ENCODE data around the gene PIP5K1C. TPM values are rescaled to one million over a fixed set of nuclear protein-coding genes. Genes with fewer than 3 reads are reported as not detected.

PIP5K1C gene
- total RNA-seq, 1 experiment from 2014 or later: 35.5 TPM

GRCh38 chr19:3623716-3624115 lies 76.6 kb downstream of the PIP5K1C start:
- Histone ChIP-seq H3K36me3 (ENCODE audit: insufficient read depth, low read length, poor library complexity, severe bottlenecking) (peaks cover 2% of the 10 kb centered on the region), H3K9me3 (ENCODE audit: low read depth, low read length, poor library complexity, severe bottlenecking) (no peaks in the 10 kb centered on the region), H3K27ac (ENCODE audit: low read depth, low read length, poor library complexity, severe bottlenecking) (no peak overlapping the region), H3K4me3 (ENCODE audit: low read depth, low read length, poor library complexity, severe bottlenecking) (no peak overlapping the region), H3K27me3 (replicated peaks; ENCODE audit: insufficient read depth, low read depth, low read length, poor library complexity) (no peaks in the 10 kb centered on the region), H3K4me1 (ENCODE audit: insufficient read depth, low read length, poor library complexity, severe bottlenecking) (peaks cover 12% of the 10 kb centered on the region)
- intact Hi-C loops (cut with micrococcal nuclease; ENCODE audit: unreplicated experiment): no loop called here
- BruUV-seq (replicated peaks): no TSS peak
- TF ChIP-seq CTCF (conservative IDR thresholded peaks at IDR 0.05; ENCODE audit: low read depth, low read length) (no peak), EZH2 (IDR thresholded peaks at IDR 0.05; ENCODE audit: borderline replicate concordance, low read depth, low read length, poor library complexity, severe bottlenecking) (no peak)
- CTCF ChIA-PET: no interaction called here
- POLR2A ChIA-PET (ENCODE audit: low non-redundant PET): no interaction called here
- DNase-seq (ENCODE audit: low spot score): no peak

GRCh38 chr19:3622224-3622623 lies 78.0 kb downstream of the PIP5K1C start:
- Histone ChIP-seq H3K27ac (ENCODE audit: low read depth, low read length, poor library complexity, severe bottlenecking) (no peak overlapping the region), H3K27me3 (replicated peaks; ENCODE audit: insufficient read depth, low read depth, low read length, poor library complexity) (no peaks in the 10 kb centered on the region), H3K4me3 (ENCODE audit: low read depth, low read length, poor library complexity, severe bottlenecking) (no peak overlapping the region), H3K36me3 (ENCODE audit: insufficient read depth, low read length, poor library complexity, severe bottlenecking) (peaks cover 2% of the 10 kb centered on the region), H3K9me3 (ENCODE audit: low read depth, low read length, poor library complexity, severe bottlenecking) (no peaks in the 10 kb centered on the region), H3K4me1 (ENCODE audit: insufficient read depth, low read length, poor library complexity, severe bottlenecking) (peaks cover 10% of the 10 kb centered on the region)
- CTCF ChIA-PET: no interaction called here
- intact Hi-C loops (cut with micrococcal nuclease; ENCODE audit: unreplicated experiment): no loop called here
- POLR2A ChIA-PET (ENCODE audit: low non-redundant PET): no interaction called here
- no TSS peak for BruUV-seq (replicated peaks)
- DNase-seq (ENCODE audit: low spot score): no peak
- TF ChIP-seq CTCF (conservative IDR thresholded peaks at IDR 0.05; ENCODE audit: low read depth, low read length) (no peak), EZH2 (IDR thresholded peaks at IDR 0.05; ENCODE audit: borderline replicate concordance, low read depth, low read length, poor library complexity, severe bottlenecking) (no peak)

- Histone ChIP-seq H3K4me1 (ENCODE audit: insufficient read depth, low read length, poor library complexity, severe bottlenecking) (peaks cover 9% of the 10 kb centered on the region), H3K36me3 (ENCODE audit: insufficient read depth, low read length, poor library complexity, severe bottlenecking) (peaks cover 2% of the 10 kb centered on the region), H3K4me3 (ENCODE audit: low read depth, low read length, poor library complexity, severe bottlenecking) (no peak overlapping the region), H3K27me3 (replicated peaks; ENCODE audit: insufficient read depth, low read depth, low read length, poor library complexity) (no peaks in the 10 kb centered on the region), H3K9me3 (ENCODE audit: low read depth, low read length, poor library complexity, severe bottlenecking) (no peaks in the 10 kb centered on the region), H3K27ac (ENCODE audit: low read depth, low read length, poor library complexity, severe bottlenecking) (no peak overlapping the region)
- intact Hi-C loops (cut with micrococcal nuclease; ENCODE audit: unreplicated experiment): no loop called here
- CTCF ChIA-PET: no interaction called here
- TF ChIP-seq EZH2 (IDR thresholded peaks at IDR 0.05; ENCODE audit: borderline replicate concordance, low read depth, low read length, poor library complexity, severe bottlenecking) (no peak), CTCF (conservative IDR thresholded peaks at IDR 0.05; ENCODE audit: low read depth, low read length) (no peak)
- DNase-seq (ENCODE audit: low spot score): no peak
- POLR2A ChIA-PET (ENCODE audit: low non-redundant PET): no interaction called here
- BruUV-seq (replicated peaks): no TSS peak
Observed at GRCh38 chr19:3621689-3622088, 78.6 kb downstream of the PIP5K1C start.
